Purkinje cell (primary cell): ENCODE measurements around the gene TIMM44. TPM values are rescaled to one million over a fixed set of nuclear protein-coding genes. Genes with fewer than 3 reads are reported as not detected.

Experiments used
- polyA plus RNA-seq: library from polyadenylated mRNA; unstranded; fragments of >200 nt; fragmentation: Nextera tagmentation; gene quantifications from 2 replicates; pipeline ENCODE4 v1.2.1, GENCODE V29; 2014

The TIMM44 gene
- polyA plus RNA-seq: 8.8 and 13.7 TPM in 2 replicates

GRCh38 chr19:7943444-7944176 lies at the start of gene TIMM44:
Gene TIMM44 (minus strand): TSS chr19:7943666. CDS start chr19:7943651, 15 bp downstream.

GRCh38 chr19:7926021-7926726 lies 17.3 kb downstream of the TIMM44 start, which contains the start of gene CTXN1:
Gene CTXN1 (minus strand): TSS chr19:7926135. CDS start chr19:7925538, 597 bp downstream.

GRCh38 chr19:7919610-7920518 lies 23.6 kb downstream of the TIMM44 start, which contains the start of gene SNAPC2:
Gene SNAPC2 (plus strand): TSS chr19:7920338. CDS start chr19:7920367, 29 bp downstream.

GRCh38 chr19:7914598-7915045 lies 28.8 kb downstream of the TIMM44 start, which contains the start of gene TGFBR3L:
Gene TGFBR3L (plus strand): TSS chr19:7914830.

GRCh38 chr19:7903244-7904073 lies 40.0 kb downstream of the TIMM44 start, which contains the start of gene MAP2K7:
Gene MAP2K7 (plus strand): TSS chr19:7903877. CDS start chr19:7903945, 68 bp downstream.

GRCh38 chr19:7888145-7888825 lies 55.2 kb downstream of the TIMM44 start, which contains the start of gene LRRC8E:
Gene LRRC8E (plus strand): TSS chr19:7888510. CDS start chr19:7895604, 7,094 bp downstream.

Other genes starting within 250 kb of the TIMM44 start
- not detected in 2 replicates for gene FCER2, start 241.5 kb downstream of the TIMM44 start, polyA plus RNA-seq
- 1.6 TPM in 1 of 2 replicates, not detected in the other for gene CLEC4G, start 211.6 kb downstream of the TIMM44 start, polyA plus RNA-seq
- not detected in 2 replicates for gene CD209, start 196.1 kb downstream of the TIMM44 start, polyA plus RNA-seq
- gene CLEC4M, start 180.4 kb downstream of the TIMM44 start, polyA plus RNA-seq: 0.44 TPM in 1 of 2 replicates, not detected in the other
- gene EVI5L, start 113.4 kb downstream of the TIMM44 start, polyA plus RNA-seq: 0.59 and 1.0 TPM in 2 replicates
- 0.87 and 1.3 TPM in 2 replicates for gene PRR36, start 69.3 kb downstream of the TIMM44 start, polyA plus RNA-seq
- gene LRRC8E, start 55.2 kb downstream of the TIMM44 start, polyA plus RNA-seq: not detected in 2 replicates
- gene MAP2K7, start 39.8 kb downstream of the TIMM44 start, polyA plus RNA-seq: 0.34 and 0.47 TPM in 2 replicates
- gene TGFBR3L, start 28.8 kb downstream of the TIMM44 start, polyA plus RNA-seq: 0.97 and 4.5 TPM in 2 replicates
- gene SNAPC2, start 23.3 kb downstream of the TIMM44 start, polyA plus RNA-seq: 2.1 and 3.0 TPM in 2 replicates
- 2.1 TPM in 1 of 2 replicates, not detected in the other for gene CTXN1, start 17.5 kb downstream of the TIMM44 start, polyA plus RNA-seq
- 6.6 and 8.6 TPM in 2 replicates for gene ELAVL1, start 62.0 kb upstream of the TIMM44 start, polyA plus RNA-seq
- not detected in 2 replicates for gene CCL25, start 109.1 kb upstream of the TIMM44 start, polyA plus RNA-seq
- gene FBN3, start 205.9 kb upstream of the TIMM44 start, polyA plus RNA-seq: not detected in 2 replicates